HG03521 (cell line): Measurements from ENCODE around the gene RPS6KB2.
A peak's percentile ranks its signal among the peaks of the same experiment; 100 is the strongest.

ENCODE experiments used
- ATAC-seq: cut with Tn5 transposase; IDR thresholded peaks from one replicate; pipeline ENCODE4 v1.9.1; 2021; ENCODE audit warnings: mild to moderate bottlenecking, moderate library complexity; ENCODE audit not compliant: unreplicated experiment

The RPS6KB2 gene

GRCh38 chr11:67410369-67410831 lies 17.9 kb upstream of the RPS6KB2 start:
- no peak for ATAC-seq

DNA sequence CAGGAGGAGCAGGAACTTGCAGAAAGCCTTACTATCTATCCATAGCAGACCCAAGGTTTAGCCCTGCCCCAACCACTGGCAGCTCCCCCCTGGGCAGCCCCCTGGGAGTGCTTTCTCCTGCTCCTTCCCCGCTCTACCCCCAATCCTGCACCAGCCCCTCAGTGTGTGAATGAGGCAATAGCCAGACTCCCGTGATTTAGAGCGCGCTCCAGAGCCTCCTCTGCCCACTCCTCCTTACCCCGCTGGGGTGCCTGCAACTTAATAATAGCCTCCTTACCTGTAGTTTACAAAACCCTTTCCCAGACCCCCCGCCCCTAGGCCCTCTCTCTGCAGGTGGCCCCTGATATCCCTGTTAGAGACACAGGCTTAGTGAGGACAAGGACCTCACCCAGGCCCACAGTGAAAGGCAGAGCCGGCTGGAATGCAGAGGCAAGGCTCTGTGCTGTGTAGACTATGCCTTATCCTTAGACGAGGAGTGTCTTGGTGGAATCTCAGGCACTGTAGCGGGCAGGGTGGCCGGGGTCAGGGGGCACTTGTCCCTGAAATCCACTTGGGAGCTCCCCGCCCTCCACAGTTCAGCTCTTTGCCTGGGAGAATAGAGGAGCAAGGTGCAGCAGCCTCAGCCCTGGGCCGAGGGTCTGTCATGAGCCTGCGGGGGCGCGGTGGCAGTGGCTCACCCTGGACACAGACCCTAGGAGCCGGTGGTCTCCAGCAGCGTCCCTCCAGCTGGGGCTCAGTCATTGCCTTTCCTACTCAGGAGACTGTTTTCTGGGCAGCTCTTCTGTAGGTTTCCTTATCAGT lies 17.1 kb upstream of the RPS6KB2 start:
- no peak for ATAC-seq

DNA sequence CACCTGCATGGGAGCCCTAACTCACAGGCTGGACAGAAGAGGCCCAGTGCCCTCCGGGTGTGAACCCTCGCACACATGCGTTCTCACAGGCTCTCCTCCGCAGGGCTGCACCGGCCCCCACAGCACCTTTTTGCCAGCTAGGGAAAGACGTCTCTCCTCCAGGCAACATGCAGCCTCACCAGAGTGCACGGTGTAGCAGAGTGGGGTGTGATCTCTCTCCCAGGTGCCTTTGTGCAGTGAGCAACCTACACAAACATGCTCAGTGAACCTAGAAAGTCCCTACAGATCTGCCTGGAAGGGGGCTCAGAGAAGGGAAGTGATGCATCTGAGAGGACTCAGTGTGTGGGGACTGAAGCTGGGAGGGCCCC lies 16.5 kb upstream of the RPS6KB2 start:
- ATAC-seq: no peak

GRCh38 chr11:67412495-67413179 lies 15.7 kb upstream of the RPS6KB2 start:
- ATAC-seq: no peak

DNA sequence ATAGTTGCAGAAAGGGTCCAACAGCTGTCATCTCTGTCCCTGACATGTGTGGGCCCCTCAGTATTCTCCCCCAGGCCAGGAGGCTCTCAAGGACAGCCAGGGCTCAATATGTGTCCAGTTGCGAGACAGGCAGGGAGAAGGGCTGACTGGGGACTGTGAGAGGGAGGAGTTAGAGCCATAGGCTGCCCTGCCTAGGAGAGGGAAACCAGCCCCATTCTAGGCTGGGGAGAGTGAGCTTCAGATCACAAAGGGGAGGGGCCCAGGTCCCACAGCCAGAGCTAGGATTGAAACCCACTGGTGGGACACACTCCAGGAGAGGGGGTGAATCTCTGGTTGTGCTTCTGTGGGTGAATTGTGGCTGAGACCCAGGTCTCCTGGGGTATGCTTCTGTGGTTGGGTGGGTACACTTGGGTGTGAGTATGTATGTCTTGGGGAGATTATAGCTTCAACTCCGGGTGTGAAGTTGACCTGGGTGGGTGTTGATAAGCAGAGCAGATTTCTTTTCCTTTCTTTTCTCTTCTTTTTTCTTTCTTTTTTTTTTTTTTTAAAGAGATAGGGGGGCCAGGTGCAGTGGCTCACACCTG lies 14.9 kb upstream of the RPS6KB2 start:
- no peak for ATAC-seq

GRCh38 chr11:67415501-67416304 lies 12.6 kb upstream of the RPS6KB2 start, which contains the start of gene CARNS1:
TSS of gene CARNS1 (plus strand) at chr11:67415678. CDS start at chr11:67416200, 522 bp downstream.
- no peak for ATAC-seq

DNA sequence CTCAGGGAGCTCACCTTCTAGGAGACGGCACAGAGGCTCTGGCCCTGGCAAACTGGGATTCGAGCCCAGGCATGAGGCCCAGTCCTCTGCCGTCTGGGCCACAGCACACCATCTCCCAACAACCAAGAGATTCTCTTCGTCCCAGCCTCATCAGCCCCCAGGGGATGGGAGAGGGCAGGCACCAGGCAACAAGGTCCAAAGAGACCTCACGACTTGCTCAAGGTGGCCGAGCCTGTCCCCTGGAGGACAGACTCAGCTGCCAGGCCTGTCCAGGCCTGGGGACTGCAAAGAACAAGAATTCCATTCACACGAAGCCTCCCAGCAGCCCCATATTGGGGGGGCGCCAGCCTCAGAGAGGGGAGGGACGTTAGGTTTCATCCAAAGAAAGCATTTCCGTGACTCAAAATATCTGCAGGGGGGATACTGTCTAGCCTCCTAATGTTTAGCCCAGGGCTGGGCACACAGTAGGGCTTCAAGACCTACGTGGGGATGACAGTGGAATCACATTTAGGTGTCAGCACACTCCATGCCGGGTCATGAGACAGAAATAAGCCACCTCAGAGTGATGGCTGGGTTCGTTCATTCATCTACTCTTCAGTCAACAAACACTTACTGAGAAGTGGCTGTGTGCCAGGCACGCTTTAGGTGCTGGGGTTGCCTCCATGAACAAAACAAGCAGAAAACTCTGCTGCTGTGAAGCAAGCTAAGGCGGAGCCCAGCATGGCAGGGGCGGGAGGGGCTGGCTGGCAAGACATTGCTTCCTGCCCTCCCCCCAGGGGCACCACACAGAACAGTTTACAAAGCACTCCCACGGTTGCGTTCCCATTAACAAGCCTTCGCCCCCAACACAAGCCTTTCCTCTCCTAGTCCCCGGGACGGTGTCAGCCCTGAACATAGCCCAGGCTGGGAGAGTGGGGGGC lies 11.6 kb upstream of the RPS6KB2 start:
- no peak for ATAC-seq

GRCh38 chr11:67417425-67417824 lies 10.9 kb upstream of the RPS6KB2 start:
- ATAC-seq: no peak

GRCh38 chr11:67418476-67419281 lies 9.6 kb upstream of the RPS6KB2 start:
- ATAC-seq: no peak

GRCh38 chr11:67419325-67420049 lies 8.8 kb upstream of the RPS6KB2 start:
- no peak for ATAC-seq

GRCh38 chr11:67420147-67420645 lies 8.1 kb upstream of the RPS6KB2 start:
- ATAC-seq: no peak

- ATAC-seq: peak; percentile 84
These were observed 7.5 kb upstream of the RPS6KB2 start for GRCh38 chr11:67420646-67421429.

DNA sequence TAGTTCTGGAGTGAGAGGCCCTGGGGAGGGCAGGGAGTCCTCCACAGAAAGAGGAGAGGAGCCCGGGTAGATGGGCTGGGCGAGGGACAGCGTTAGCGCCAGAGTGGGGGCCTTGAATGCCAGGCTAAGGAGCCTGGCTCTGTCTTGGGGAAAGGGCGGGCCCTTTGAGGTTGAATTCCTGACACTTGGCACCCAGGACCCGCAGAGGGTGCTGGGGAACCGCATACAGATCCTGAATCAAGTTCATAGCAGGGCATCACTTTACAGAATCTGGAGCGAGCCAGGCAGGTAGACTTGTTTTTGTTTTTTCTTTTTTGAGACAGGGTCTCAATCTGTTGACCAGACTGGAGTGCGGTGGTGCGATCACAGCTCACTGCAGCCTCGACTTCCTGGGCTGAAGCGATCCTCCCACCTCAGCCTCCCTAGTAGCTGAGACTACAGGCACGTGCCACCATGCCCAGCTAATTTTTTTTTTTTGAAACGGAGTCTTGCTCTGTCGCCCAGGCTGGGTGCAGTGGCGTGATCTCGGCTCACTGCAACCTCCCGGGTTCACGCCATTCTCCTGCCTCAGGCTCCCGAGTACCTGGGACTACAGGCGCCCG lies 6.8 kb upstream of the RPS6KB2 start:
- ATAC-seq: no peak

- ATAC-seq: no peak
These were observed 5.4 kb upstream of the RPS6KB2 start for GRCh38 chr11:67422891-67423290.

GRCh38 chr11:67423466-67423865 lies 4.8 kb upstream of the RPS6KB2 start:
- ATAC-seq: no peak

- no peak for ATAC-seq
These were observed 4.2 kb upstream of the RPS6KB2 start for GRCh38 chr11:67423891-67424613.
